GM18517 (cell line): ENCODE measurements around the gene UQCC5.

Source experiments
- ATAC-seq: cut with Tn5 transposase; IDR thresholded peaks from one replicate; pipeline ENCODE4 v1.9.1; 2021; ENCODE audit warnings: mild to moderate bottlenecking, moderate library complexity; ENCODE audit not compliant: unreplicated experiment

The UQCC5 gene, protein sequence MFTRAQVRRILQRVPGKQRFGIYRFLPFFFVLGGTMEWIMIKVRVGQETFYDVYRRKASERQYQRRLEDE

DNA sequence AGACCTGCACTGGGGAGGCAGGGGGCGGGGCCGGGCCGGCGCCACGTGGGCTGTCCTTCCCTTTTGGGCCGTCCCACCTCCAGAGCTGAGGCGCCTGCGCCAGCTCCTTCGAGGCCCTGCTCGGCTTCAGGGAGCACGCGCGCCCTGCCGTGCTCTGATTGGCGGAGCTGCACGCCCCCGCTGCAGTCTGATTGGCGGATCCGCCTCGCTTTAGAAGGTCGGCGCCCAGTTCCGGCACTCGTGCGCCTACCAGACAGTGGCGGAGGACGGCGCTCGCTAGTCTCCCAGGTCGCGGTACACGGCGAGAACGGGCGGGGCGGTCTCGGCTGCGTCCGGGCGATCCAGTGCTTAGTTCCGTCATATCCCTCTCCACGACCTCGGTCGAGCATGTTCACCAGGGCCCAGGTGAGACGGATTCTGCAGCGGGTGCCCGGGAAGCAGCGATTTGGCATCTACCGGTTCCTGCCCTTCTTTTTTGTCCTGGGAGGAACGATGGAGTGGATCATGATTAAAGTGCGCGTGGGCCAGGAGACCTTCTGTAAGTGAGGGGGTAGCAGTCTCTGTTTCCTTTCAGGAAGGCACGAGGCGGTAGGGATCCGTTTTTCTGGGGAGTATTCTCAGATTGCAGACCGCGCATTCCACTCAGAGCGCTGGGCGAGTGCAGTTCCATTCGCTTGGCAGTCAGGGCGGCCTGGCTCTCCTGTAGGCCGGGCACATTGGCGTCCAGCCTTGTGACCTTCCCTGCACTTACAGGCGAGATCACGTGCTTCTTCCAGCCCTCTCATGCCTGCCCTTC lies at the start of gene UQCC5:
TSS of gene UQCC5 (plus strand) at position 237 of the 796 bp plus-strand sequence. CDS start at position 388, 151 bp downstream.
- ATAC-seq = peak; percentile 75

DNA sequence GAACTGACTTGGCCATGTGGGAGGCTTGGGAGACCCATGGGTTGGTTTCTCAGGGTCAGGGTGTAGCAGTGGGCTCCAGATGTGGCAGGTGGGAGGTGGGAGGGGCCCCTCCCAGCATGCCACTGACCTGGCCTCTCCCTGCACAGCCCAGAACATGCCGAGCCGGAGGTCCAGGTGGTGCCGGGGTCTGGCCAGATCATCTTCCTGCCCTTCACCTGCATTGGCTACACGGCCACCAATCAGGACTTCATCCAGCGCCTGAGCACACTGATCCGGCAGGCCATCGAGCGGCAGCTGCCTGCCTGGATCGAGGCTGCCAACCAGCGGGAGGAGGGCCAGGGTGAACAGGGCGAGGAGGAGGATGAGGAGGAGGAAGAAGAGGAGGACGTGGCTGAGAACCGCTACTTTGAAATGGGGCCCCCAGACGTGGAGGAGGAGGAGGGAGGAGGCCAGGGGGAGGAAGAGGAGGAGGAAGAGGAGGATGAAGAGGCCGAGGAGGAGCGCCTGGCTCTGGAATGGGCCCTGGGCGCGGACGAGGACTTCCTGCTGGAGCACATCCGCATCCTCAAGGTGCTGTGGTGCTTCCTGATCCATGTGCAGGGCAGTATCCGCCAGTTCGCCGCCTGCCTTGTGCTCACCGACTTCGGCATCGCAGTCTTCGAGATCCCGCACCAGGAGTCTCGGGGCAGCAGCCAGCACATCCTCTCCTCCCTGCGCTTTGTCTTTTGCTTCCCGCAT lies 49.2 kb upstream of the UQCC5 start:
- no peak for ATAC-seq

DNA sequence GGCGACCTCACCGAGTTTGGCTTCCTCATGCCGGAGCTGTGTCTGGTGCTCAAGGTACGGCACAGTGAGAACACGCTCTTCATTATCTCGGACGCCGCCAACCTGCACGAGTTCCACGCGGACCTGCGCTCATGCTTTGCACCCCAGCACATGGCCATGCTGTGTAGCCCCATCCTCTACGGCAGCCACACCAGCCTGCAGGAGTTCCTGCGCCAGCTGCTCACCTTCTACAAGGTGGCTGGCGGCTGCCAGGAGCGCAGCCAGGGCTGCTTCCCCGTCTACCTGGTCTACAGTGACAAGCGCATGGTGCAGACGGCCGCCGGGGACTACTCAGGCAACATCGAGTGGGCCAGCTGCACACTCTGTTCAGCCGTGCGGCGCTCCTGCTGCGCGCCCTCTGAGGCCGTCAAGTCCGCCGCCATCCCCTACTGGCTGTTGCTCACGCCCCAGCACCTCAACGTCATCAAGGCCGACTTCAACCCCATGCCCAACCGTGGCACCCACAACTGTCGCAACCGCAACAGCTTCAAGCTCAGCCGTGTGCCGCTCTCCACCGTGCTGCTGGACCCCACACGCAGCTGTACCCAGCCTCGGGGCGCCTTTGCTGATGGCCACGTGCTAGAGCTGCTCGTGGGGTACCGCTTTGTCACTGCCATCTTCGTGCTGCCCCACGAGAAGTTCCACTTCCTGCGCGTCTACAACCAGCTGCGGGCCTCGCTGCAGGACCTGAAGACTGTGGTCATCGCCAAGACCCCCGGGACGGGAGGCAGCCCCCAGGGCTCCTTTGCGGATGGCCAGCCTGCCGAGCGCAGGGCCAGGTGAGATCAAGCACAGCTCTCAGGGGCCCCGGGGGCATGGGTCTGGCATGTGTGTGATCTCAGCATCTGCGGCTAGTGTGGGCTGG lies 48.4 kb upstream of the UQCC5 start:
- no peak for ATAC-seq

DNA sequence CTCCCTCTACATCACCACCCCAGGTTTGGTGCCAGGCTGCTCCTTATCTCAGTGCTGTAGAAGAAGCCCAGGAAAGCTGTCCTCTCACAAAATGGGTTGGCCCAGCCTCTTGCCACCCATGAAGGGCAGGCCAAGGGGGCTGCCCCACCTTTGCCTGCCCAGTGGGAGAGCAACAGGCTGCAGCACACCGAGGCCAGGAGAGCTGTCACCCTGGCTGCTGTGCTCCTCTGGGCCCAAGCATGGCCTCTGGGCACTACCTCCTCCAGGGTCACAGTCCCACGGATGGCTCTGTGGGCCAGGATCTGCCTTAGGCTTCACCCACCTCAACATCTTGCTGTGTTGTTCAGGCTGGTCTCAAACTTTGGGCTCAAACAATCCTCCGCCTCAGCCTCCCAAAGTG lies 47.7 kb upstream of the UQCC5 start:
- no peak for ATAC-seq

DNA sequence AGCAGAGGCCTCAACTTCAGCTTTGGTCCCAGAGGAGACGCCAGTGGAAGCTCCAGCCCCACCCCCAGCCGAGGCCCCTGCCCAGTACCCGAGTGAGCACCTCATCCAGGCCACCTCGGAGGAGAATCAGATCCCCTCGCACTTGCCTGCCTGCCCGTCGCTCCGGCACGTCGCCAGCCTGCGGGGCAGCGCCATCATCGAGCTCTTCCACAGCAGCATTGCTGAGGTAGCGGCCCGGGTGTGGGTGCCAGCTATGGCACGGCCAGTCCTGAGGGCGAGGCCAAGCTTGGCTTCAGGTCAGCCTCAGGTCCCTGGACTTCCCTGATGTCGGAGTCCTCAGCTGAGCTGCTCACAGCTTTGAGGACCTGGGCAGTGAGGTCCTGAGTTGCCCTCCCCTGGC lies 47.0 kb upstream of the UQCC5 start:
- no peak for ATAC-seq

DNA sequence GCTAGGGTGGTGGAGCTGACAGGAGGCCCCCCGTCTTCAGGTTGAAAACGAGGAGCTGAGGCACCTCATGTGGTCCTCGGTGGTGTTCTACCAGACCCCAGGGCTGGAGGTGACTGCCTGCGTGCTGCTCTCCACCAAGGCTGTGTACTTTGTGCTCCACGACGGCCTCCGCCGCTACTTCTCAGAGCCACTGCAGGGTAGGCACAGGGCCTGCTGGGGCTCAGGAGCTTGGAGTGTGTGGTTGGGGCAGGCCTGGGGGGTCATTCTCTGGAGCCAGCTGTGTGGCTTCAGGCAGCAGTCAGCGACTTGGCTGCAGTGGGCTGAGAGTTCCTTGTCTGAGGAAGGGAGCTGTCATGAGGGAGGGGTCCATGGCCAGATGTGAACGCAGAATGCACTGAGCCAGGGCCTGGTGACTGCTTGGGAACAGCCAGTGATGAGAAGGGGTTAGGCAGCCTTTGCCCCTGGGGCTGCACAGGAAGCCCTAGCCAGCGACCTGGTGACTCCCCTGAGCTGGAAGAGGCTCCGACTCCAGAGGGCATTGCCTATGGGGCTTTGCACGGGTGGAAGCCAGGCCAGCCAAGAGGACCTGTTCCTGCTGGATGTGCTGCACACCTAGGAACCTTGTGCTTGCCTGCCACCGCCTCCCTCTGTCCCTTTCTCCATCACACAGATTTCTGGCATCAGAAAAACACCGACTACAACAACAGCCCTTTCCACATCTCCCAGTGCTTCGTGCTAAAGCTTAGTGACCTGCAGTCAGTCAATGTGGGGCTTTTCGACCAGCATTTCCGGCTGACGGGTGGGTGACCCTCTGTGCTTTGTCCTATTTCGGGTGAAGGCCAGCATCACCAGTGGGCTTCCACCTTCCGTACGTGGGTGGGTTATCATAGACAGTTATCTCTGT lies 46.1 kb upstream of the UQCC5 start:
- ATAC-seq = no peak

DNA sequence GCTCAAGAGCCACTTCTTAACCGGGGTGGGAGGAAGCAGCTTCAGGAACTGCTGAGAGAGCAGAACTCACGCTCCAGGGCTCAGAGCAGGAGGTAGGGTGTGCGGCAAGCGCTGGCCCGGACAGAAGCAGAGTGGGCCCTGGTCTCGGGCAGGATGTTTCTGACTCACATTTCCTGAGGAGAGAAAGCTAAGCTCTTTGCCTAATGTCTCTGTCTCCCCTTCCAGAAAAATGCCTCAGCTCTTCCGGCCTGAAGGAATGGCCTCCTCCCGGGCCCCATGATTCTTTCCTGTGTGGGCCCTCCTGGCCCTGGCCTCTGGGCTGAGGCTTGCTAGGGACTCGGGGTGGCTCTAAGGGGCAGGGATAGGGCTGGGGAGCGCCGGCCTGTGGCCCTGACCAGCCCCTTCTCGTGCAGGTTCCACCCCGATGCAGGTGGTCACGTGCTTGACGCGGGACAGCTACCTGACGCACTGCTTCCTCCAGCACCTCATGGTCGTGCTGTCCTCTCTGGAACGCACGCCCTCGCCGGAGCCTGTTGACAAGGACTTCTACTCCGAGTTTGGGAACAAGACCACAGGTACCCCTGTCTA lies 45.4 kb upstream of the UQCC5 start:
- no peak for ATAC-seq

DNA sequence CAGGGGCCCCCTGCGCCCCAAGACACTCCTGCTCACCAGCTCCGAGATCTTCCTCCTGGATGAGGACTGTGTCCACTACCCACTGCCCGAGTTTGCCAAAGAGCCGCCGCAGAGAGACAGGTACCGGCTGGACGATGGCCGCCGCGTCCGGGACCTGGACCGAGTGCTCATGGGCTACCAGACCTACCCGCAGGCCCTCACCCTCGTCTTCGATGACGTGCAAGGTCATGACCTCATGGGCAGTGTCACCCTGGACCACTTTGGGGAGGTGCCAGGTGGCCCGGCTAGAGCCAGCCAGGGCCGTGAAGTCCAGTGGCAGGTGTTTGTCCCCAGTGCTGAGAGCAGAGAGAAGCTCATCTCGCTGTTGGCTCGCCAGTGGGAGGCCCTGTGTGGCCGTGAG lies 44.3 kb upstream of the UQCC5 start:
- no peak for ATAC-seq

DNA sequence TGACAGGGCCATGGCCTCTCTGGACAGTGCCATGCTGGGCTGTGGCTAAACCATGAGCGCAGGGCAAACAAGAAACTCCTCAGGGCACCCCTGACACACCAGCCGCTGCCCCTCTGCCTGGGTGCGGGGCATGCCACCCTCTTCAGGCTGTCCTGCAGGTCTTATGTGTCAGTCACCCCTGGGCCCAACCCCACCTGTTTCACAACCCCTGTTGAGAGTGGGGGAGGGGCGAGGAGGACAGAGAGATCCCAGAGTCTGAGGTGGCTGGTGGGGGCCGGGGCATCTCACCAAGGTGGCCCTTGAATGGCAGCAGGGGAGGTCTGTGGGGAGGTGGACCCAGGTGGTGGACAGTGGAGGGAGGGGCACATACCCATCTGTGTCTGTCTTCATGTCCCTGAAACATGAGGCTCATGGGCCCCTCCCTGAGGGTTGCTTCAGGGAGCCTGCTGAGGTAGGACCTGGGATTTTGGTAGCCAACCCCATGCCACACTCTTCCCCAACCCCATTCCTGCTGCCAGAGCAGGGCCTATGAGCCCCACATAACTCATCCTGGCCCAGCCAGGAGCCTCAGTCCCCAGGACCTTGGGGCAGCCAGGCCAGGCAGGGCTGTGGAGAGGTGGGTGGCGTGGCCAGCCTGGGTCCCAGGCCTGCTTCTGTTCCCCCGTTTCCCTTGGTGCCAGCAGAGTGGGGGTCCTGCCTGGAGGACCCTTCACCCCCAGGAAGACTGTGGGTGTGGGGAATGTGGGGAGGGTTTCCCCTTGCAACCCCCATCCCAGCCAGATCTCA lies 43.0 kb upstream of the UQCC5 start:
- ATAC-seq = no peak

DNA sequence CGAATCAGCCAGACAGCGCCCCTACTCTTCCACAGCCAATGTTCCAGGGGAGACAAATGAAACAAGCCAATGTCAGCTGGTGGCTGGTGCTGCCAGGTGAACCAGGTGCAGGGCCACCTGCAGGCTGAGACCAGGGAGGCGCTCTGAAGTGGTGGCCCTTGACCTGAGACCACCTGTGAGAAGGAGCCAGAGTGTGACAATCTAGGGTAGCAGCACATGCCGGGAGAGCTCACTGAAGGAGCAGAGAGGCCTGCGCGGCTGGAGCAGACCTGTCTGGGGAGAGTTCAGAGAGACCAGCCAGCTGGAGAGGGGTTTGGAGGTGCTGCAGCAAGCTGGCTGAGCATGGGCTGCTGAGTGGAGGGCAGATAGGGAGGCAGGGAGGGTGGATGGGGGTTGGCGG lies 42.0 kb upstream of the UQCC5 start:
- no peak for ATAC-seq

DNA sequence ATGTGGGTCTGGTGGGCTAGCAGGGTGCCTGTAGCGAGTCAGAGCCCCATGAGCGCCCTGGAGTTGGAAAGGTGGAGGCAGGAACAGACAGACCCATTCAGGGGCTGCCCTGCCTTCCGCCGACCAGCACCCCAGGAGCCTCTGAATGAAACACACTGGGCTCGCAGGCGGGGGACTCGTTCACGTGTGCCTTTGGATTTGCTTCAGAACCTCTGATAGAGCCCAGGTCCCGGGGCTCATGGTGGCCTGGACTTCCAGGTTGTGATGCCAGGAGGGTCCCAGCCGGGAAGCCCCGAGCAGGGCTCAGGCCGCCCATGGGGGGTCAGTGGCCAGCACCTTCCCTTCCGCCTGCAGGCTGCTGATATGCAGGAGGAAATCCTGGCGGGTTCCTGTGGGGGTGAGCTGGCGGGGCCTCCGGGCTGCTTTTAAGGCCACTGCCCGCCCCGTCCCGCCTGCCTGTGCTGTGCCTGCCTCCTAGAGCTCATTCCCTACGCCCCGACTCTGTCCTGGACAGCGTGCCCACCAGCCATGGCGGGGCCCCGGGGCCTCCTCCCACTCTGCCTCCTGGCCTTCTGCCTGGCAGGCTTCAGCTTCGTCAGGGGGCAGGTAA lies 41.4 kb upstream of the UQCC5 start, which contains the start of gene STAB1:
TSS of gene STAB1 (plus strand) at position 453 of the 610 bp plus-strand sequence. CDS start at position 529, 76 bp downstream.
- no peak for ATAC-seq

DNA sequence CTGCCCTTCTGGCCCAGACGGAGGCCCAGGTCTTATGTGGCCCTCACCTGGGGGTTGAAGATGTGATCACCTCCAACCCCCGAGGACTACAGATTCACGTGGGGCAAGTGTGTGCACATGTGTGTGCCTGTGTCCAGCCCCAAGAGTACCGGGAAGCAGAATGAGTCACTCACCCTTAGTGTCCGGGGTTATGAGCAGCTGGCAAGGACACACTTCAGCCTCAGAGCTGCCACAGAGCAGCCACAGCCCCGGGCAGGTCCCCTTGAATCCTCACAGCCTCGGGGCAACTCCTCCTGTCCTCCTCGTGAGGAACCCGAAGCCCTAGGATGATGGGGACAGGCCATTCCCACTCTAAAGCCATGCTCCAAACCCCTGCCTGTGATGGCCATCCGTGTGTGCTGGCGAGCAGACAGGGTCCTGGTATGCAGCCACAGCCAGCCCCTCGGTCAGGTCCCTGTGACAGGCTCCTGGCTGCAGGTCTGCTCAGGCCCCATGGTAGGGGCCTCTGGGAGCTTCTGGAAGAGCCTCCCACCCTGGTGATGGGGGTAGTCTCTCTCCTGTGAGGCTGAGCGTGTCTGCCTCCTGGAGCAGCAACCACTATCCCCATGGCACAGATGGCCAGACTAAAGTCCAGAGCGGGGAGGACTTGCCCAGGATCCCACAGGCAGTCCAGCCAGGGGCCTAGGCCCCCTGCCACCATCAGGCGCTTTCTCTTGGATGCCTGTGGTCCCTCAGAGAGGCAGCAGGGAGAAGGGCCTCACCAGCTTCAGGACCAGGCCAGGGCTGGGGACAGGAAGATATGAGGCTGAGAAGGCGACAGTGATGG lies 40.4 kb upstream of the UQCC5 start:
- no peak for ATAC-seq

DNA sequence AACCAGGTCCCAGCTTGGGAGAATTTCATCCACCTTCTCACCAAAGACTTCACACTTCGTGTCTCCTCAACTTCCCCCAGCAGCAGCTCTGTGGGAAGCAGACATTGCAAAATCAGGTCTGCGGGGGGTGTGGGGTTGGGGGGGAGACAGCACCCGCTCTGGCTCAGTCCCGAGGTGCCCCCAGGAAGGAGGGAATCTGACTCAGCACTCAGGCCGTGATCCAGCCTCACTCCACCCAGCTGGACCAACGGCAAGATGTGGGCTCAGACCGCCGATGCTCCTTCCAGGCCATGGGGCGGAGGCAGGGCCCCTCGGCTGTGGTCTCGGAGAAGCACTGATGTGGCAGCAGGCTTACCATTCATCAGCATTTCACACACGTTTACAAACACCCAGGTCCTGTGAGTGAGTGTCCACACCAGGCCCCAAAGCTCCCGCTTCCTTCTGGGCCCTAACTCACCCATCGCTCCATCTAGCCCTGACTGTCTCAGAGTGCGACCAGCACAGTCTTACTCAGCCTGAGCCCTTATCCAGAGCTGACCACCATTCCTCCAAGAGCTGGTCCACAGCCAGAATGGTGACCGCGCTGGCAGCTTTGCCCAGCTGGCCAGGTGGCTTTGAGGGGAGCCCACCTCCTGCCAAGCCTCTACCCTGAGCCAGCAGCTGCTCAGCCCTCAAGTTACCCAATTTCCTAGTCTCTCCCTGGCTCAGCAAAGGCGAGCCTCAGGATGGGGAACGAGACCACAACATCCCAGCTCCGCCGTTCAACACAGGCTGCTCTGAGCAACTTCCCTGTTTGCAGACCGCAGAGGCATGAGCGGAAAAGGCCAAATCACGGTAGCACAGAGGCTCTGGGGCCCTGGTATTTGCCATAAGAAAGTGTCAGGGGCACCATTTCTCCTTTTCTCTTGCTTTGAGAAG lies 38.0 kb upstream of the UQCC5 start:
- no peak for ATAC-seq

DNA sequence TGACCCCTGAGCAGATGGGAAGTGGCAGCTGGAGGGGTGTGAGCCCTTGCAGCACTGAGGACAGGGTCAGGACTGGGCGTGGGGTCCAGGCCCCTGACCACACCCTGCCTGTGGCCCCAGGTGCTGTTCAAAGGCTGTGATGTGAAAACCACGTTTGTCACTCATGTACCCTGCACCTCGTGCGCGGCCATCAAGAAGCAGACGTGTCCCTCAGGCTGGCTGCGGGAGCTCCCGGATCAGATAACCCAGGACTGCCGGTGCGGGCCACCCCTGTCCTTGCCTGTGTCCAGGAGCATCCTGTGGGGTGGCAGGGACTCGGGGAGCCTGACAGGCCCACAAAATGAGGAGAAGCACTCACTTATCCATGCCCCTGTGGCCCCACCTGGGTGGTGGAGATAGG lies 35.4 kb upstream of the UQCC5 start:
- no peak for ATAC-seq

DNA sequence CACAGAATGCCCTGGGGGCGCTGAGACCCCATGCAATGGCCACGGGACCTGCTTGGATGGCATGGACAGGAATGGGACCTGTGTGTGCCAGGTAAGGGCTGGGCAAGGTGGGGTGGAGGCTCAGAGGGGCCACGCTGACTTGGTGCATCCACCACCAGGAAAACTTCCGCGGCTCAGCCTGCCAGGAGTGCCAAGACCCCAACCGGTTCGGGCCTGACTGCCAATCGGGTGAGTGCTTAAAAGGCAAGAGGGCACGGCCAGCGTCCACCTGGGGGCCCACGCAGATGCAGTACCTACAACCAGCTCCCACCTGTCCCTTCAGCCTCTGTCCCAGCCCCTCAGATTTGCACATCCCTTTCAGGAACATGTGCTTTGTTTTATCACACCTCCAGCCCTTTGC lies 34.4 kb upstream of the UQCC5 start:
- no peak for ATAC-seq

DNA sequence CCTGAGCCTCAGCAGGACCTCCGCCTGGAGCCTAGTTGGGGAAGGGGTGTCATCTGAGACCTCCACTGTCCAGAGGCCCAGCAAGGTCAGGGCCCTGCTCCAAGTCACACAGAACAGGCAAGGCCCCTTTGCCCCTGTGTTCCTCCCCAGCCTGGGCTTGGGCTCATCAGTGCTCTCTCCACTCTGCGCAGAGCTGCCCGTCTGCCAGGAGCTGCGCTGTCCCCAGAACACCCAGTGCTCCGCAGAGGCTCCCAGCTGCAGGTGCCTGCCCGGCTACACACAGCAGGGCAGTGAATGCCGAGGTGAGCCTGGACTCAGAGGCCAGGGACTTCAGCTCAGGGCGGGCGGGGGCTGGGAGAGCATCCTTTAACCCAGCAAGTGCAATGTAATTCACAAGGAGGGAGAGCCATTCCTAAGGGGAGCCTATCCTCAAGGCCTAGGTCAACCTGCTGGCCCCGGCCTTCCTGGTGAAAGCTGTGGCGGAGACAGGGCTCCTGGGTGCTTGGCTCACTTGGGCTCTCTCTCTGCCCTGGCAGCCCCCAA lies 33.5 kb upstream of the UQCC5 start:
- ATAC-seq = no peak
